Cardiac fibroblast (primary cell): ENCODE data around the gene FAM156A.
"Not testable (repeated sequence)": the region's sequence is repeated elsewhere in the genome, so short reads cannot be mapped to it uniquely, and the experiment has no call there.

Experiments used
- DNase-seq, 2 donors: peaks; one replicate each; pipeline versions ENCODE4 v3.0.0 to v3.0.0-alpha.2; 2010; ENCODE audit warnings: low read depth in 2 of 2
- H3K4me3 ChIP-seq, 2 donors: replicated peaks in 1 of 2; 1 replicate in 1 of 2; 2 replicates in 1 of 2; pipeline ENCODE4 v1.5.1; 2011; ENCODE audit warnings: low read depth in 2 of 2, low read length in 2 of 2, mild to moderate bottlenecking in 2 of 2, moderate library complexity in 1 of 2
- TF ChIP-seq, protein P1 (sequence below): IDR thresholded peaks from one replicate; pipeline ENCODE4 v1.5.1; 2011; ENCODE audit warnings: low read depth, mild to moderate bottlenecking, low read length, inconsistent platforms

Gene FAM156A, protein sequence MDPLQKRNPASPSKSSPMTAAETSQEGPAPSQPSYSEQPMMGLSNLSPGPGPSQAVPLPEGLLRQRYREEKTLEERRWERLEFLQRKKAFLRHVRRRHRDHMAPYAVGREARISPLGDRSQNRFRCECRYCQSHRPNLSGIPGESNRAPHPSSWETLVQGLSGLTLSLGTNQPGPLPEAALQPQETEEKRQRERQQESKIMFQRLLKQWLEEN

DNA sequence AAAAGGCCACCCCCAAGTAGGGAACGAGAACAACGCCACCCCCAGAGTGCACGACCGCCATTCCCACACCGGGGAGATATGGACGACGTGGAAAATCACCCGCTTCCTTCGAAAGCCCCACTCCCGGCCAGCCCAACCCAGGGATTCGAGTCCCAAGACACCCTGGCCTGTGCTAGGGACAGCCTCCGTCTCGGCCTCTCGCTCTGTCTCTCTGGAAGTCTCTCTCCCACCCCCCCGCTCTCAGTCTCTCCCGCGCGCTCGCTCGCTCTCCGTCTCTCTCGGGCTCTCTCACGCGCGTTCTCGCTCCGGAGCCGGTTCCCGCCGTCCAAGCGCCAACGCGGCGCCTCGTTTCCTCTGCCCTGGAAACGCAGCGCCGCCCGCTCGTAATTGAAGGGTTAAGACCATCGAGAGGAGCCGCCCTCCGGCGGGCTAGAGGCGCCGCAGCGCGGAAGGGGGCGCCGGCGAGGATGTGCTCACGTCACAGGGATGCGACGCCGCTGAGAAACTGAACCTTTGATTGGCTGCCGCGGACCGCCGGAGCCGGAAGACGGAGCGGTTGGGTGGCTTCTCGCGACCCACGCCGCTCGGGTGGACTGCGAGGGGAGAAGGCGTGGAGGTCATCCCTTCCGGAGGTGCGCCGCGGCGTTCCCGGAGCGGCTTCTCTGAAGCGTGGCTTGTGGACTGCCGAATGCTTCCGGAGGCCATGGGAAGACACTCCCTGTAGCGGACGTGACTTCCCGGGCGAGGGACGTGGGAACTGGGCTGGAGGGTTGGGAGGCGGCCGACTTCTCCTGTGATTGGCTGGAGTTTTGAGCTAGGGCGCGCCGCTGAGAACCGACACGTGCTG is at the start of gene FAM156A:
FAM156A (minus strand) TSS at position 406 of the 847 bp plus-strand sequence. CDS start 9,930 bp downstream, outside the sequence.
- not testable (repeated sequence) for H3K4me3 ChIP-seq, DNase-seq

DNA sequence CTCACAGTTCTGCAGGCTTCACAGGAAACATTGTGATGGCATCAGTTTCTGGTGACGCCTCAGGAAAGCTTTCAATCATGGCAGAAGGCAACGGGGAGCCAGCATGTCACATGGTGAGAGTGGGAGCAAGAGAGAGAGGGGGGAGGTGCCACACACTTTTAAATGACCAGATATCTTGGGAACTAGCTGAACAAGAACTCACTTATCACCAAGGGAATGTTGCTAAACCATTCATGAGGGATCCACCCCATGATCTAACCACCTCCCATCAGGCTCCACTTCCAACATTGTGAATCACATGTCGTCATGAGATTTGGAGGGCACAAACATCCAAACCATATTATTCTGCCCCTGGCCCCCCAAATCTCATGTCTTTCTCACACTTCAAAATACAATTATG is 47.0 kb upstream of the FAM156A start:
- no peak for DNase-seq
- no peak overlapping the region for H3K4me3 ChIP-seq
- TF ChIP-seq, protein P1, sequence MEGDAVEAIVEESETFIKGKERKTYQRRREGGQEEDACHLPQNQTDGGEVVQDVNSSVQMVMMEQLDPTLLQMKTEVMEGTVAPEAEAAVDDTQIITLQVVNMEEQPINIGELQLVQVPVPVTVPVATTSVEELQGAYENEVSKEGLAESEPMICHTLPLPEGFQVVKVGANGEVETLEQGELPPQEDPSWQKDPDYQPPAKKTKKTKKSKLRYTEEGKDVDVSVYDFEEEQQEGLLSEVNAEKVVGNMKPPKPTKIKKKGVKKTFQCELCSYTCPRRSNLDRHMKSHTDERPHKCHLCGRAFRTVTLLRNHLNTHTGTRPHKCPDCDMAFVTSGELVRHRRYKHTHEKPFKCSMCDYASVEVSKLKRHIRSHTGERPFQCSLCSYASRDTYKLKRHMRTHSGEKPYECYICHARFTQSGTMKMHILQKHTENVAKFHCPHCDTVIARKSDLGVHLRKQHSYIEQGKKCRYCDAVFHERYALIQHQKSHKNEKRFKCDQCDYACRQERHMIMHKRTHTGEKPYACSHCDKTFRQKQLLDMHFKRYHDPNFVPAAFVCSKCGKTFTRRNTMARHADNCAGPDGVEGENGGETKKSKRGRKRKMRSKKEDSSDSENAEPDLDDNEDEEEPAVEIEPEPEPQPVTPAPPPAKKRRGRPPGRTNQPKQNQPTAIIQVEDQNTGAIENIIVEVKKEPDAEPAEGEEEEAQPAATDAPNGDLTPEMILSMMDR, result no peak

DNA sequence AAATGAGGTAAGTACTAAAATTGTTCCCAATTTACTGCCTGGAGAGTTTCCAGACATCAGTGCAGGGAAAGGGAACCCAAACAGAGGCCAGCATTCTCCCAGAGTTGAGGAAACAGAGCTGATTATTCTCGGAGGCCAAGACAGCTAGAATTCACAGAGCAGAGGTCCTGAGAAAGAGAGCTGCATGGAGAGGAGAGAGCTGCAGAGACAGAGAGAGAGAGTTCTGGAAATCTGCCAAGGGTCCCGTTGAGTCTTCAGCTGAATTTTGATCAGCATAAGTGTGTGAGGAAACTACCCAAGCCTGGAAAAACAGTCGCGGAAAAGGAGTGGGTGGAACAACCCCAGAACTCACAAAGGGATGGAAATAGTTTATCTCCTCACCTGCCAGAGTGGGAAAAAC is 46.5 kb upstream of the FAM156A start:
- peak in 1 of 2 donors; percentile 19 for DNase-seq
- TF ChIP-seq, protein P1, result no peak
- H3K4me3 ChIP-seq, result no peak overlapping the region

DNA sequence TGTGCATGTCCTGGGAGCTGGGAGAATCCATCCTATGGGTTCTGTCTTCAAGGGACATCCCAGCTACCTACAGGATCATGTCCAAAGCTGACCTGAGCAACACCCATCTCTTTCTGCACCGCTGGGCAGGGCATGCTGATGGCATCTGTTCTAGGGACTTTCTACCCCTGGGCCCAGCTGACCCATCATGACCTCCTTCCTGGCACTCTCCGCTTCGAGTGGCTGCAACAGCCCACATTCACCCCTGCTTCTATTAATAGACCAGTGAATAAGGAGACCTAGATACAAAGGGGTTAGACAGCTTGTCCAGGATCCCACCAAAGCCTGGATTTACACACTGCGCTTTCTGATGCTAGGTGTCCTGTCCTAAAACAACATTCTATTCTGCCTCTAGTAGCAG is 45.7 kb upstream of the FAM156A start:
- TF ChIP-seq, protein P1, result no peak
- DNase-seq, result no peak
- H3K4me3 ChIP-seq, result no peak overlapping the region

DNA sequence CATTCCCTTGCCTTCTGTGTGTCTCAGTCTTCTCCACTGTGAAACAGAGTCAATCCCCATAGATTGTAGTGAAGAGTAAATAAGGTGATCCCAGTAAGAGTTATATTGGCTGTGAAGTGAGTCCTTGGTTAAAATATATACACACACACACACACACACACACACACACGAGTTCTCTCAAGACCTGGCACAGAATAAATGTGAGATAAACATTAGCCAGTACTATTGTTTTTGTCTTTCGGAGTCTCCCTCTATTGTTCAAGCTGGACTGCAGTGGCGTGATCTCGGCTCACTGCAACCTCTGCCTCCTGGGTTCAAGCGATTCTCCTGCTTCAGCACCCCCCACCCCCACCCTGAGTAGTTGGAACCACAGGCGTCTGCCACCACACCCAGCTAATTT is 44.8 kb upstream of the FAM156A start:
- H3K4me3 ChIP-seq, result no peak overlapping the region
- TF ChIP-seq, protein P1, result no peak
- DNase-seq, result peak; percentile 25 to 43

DNA sequence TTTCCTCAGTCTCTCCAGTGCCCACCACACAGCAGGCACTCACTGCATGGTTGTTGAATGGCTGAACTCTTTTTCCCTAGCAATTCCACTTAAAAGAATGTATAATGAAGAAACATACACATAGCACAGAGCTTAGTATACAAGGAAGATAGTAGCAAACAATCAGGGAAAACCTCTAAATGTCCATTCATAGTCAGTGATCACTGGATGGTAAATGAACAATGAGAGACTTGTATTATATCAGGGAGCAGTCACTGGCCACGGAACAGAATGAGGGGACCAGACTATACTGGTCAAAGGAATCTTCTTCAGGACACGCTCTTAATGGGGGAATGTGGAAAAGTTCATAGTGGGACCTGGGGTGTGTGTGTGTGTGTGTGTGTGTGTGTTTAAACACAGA is 43.6 kb upstream of the FAM156A start:
- TF ChIP-seq, protein P1, result no peak
- DNase-seq, result no peak
- no peak overlapping the region for H3K4me3 ChIP-seq

DNA sequence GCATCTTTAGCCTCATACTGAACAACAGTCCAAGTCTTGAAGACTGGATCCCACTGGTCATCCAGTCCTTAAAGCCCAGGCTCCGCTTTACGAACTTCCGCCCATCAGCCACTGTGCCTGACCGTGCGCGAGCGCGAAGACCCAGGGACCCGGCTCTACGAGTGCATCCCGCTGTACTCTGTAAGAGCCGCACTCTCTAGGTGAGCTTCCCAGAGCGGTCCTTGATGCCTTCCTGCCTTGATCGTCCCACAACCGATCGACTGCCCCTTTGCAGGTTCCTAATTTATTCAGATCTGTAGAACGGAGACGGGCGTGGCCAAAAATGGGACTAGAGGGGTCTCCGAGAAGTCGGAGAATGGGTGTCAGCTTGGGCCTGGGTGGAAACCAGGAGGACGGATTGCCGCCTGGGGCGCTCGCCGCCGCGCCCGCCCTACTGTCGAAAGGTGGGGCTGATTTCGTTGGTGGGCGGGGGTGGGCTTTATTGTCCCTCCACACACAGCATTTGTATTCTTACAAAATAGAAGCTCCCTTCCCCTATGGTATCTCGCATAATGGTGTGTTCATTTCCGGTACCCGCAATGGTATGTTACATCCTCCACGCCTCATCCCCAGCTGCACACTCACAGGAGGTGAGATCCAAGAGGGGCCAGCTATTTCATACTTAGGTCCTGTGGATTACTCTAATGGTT is 42.3 kb upstream of the FAM156A start:
- peak; percentile 31 to 46 for DNase-seq
- TF ChIP-seq, protein P1, result no peak
- no peak overlapping the region for H3K4me3 ChIP-seq
